Neuronal stem cell (in vitro differentiated cells): ENCODE results near the gene NOC4L.

ENCODE experiments used
- DNase-seq: peaks from one replicate; pipeline ENCODE4 v3.0.0-alpha.2; 2013; ENCODE audit warnings: low spot score
- H2AFZ ChIP-seq: one replicate; pipeline ENCODE4 v1.6.1; 2013; ENCODE audit warnings: mild to moderate bottlenecking, low read length, inconsistent platforms
- H2AK5ac ChIP-seq: 2 replicates; pipeline ENCODE4 v1.6.1; 2013; ENCODE audit warnings: low read depth, mild to moderate bottlenecking, inconsistent platforms, low read length, moderate library complexity, mixed read lengths
- H2BK120ac ChIP-seq: 2 replicates; pipeline ENCODE4 v1.6.1; 2013; ENCODE audit warnings: low read depth, mild to moderate bottlenecking, inconsistent platforms, low read length, moderate library complexity, mixed read lengths
- H2BK12ac ChIP-seq: one replicate; pipeline ENCODE4 v1.6.1; 2013; ENCODE audit warnings: low read length, inconsistent platforms
- H2BK15ac ChIP-seq: 2 replicates; pipeline ENCODE4 v1.6.1; 2013; ENCODE audit warnings: mild to moderate bottlenecking, low read length, inconsistent platforms, mixed read lengths
- H2BK5ac ChIP-seq: one replicate; pipeline ENCODE4 v1.6.1; 2013; ENCODE audit warnings: inconsistent platforms, mild to moderate bottlenecking, low read length, moderate library complexity
- H3K14ac ChIP-seq: one replicate; pipeline ENCODE4 v1.6.1; 2013; ENCODE audit warnings: low read length, inconsistent platforms
- H3K18ac ChIP-seq: 2 replicates; pipeline ENCODE4 v1.6.1; 2013; ENCODE audit warnings: low read length, inconsistent platforms
- H3K23ac ChIP-seq: 2 replicates; pipeline ENCODE4 v1.6.1; 2013; ENCODE audit warnings: low read depth, mild to moderate bottlenecking, mixed read lengths, low read length, inconsistent platforms; ENCODE audit not compliant: poor library complexity
- H3K27ac ChIP-seq: replicated peaks from 3 replicates; pipeline ENCODE4 v1.5.1; 2013; ENCODE audit warnings: low read length, inconsistent platforms
- H3K27me3 ChIP-seq, 3 experiments: 2 replicates each; pipeline ENCODE4 v1.6.1; 2013; ENCODE audit warnings: low read length in 3 of 3, mild to moderate bottlenecking in 2 of 3, inconsistent platforms in 1 of 3, low read depth in 1 of 3, mixed read lengths in 1 of 3, moderate library complexity in 1 of 3; ENCODE audit not compliant: control insufficient read depth in 3 of 3, insufficient read depth in 3 of 3
- H3K36me3 ChIP-seq, 2 donors: replicated peaks in 1 of 2; 2 replicates each; pipeline ENCODE4 v1.6.1; 2013; ENCODE audit warnings: low read length in 2 of 2; ENCODE audit not compliant: control insufficient read depth in 2 of 2, insufficient read depth in 2 of 2
- H3K4ac ChIP-seq: 2 replicates; pipeline ENCODE4 v1.6.1; 2013; ENCODE audit warnings: inconsistent platforms, mild to moderate bottlenecking, low read length, moderate library complexity
- H3K4me1 ChIP-seq, 2 donors: 1 replicate in 1 of 2; 2 replicates in 1 of 2; pipeline ENCODE4 v1.6.1; 2013; ENCODE audit warnings: low read length in 2 of 2, low read depth in 1 of 2; ENCODE audit not compliant: control insufficient read depth in 2 of 2, insufficient read depth in 1 of 2
- H3K4me2 ChIP-seq: one replicate; pipeline ENCODE4 v1.6.1; 2013; ENCODE audit warnings: mild to moderate bottlenecking, low read length, inconsistent platforms; ENCODE audit not compliant: insufficient read depth, poor library complexity, severe bottlenecking
- H3K4me3 ChIP-seq, 2 donors: 2 replicates each; pipeline ENCODE4 v1.5.1; 2013; ENCODE audit warnings: low read length in 2 of 2, mild to moderate bottlenecking in 2 of 2, inconsistent platforms in 1 of 2, moderate library complexity in 1 of 2
- H3K79me1 ChIP-seq: one replicate; pipeline ENCODE4 v1.6.1; 2013; ENCODE audit warnings: low read depth, mild to moderate bottlenecking, inconsistent platforms, low read length, moderate library complexity
- H3K9ac ChIP-seq: one replicate; pipeline ENCODE4 v1.6.1; 2013; ENCODE audit warnings: mild to moderate bottlenecking, low read depth, low read length, inconsistent platforms; ENCODE audit not compliant: poor library complexity
- H3K9me3 ChIP-seq, 2 donors: replicated peaks in 1 of 2; 2 replicates each; pipeline versions ENCODE3 to v1.6.1; 2013; ENCODE audit warnings: low read length in 2 of 2, mild to moderate bottlenecking in 2 of 2, inconsistent platforms in 1 of 2, low read depth in 1 of 2, mixed read lengths in 1 of 2, moderate library complexity in 1 of 2; ENCODE audit not compliant: control insufficient read depth in 2 of 2, insufficient read depth in 1 of 2
- H4K8ac ChIP-seq: one replicate; pipeline ENCODE4 v1.6.1; 2013; ENCODE audit warnings: low read depth, mild to moderate bottlenecking, inconsistent platforms, low read length, moderate library complexity
- H4K91ac ChIP-seq: one replicate; pipeline ENCODE4 v1.6.1; 2013; ENCODE audit warnings: low read length, low read depth, mild to moderate bottlenecking, inconsistent platforms; ENCODE audit not compliant: poor library complexity
- WGBS, 2 donors: extraction: QIAGEN DNeasy Blood & Tissue Kit; methylation state at CpG; one replicate each; pipeline ENCODE4 v1.1.7; 2013; ENCODE audit warnings: missing lambda C conversion rate in 2 of 2, mixed read lengths in 1 of 2; ENCODE audit not compliant: insufficient read length in 2 of 2, insufficient replicate concordance in 1 of 2; ENCODE audit errors: extremely low coverage in 2 of 2; 5-methylcytosine and 5-hydroxymethylcytosine counted together

The NOC4L gene

GRCh38 chr12:132140918-132141841, 3.1 kb upstream of the NOC4L start:
- H2AK5ac ChIP-seq, result no peak overlapping the region
- H3K23ac ChIP-seq, result no peak overlapping the region
- no peak overlapping the region for H4K8ac ChIP-seq
- H2BK12ac ChIP-seq, result no peak overlapping the region
- no peak overlapping the region for H3K14ac ChIP-seq
- peak overlapping the region; percentile 10 for H2BK5ac ChIP-seq
- H3K27ac ChIP-seq, result no peak overlapping the region
- H3K18ac ChIP-seq, result no peak overlapping the region
- H3K9me3 ChIP-seq, result no peaks in the 10 kb centered on the region
- H3K4me3 ChIP-seq, result no peak overlapping the region
- peaks cover 9 to 16% of the 10 kb centered on the region in 2 donors for H3K4me1 ChIP-seq
- H3K4ac ChIP-seq, result no peak overlapping the region
- H3K36me3 ChIP-seq, result peaks cover 39 to 55% of the 10 kb centered on the region in 2 donors
- no peak overlapping the region for H4K91ac ChIP-seq
- H2BK120ac ChIP-seq, result no peak overlapping the region
- H3K4me2 ChIP-seq, result no peak overlapping the region
- peaks cover 23% of the 10 kb centered on the region for H3K79me1 ChIP-seq
- H2BK15ac ChIP-seq, result no peak overlapping the region
- H2AFZ ChIP-seq, result no peak overlapping the region
- no peaks in the 10 kb centered on the region for H3K27me3 ChIP-seq
- no CpG with 5 or more reads among the region's 38 CpGs for WGBS, 2 donors
- no peak for DNase-seq
- no peak overlapping the region for H3K9ac ChIP-seq

GRCh38 chr12:132141976-132142678, 2.1 kb upstream of the NOC4L start:
- Histone ChIP-seq H2BK15ac (no peak overlapping the region), H2BK5ac (no peak overlapping the region), H3K18ac (no peak overlapping the region), H3K4me2 (no peak overlapping the region), H3K14ac (no peak overlapping the region), H3K79me1 (peaks cover 23% of the 10 kb centered on the region), H3K4me1 (peaks cover 9 to 16% of the 10 kb centered on the region in 2 donors), H4K8ac (no peak overlapping the region), H3K4me3 (peak overlapping the region in 1 of 2 donors; percentile 89), H2BK12ac (peak overlapping the region; percentile 17), H3K9ac (no peak overlapping the region), H3K27me3 (no peaks in the 10 kb centered on the region), H3K36me3 (peaks cover 39 to 64% of the 10 kb centered on the region in 2 donors), H2AK5ac (no peak overlapping the region), H3K27ac (no peak overlapping the region), H2AFZ (no peak overlapping the region), H3K9me3 (no peaks in the 10 kb centered on the region), H3K23ac (peak overlapping the region; percentile 26), H4K91ac (no peak overlapping the region), H3K4ac (no peak overlapping the region), H2BK120ac (no peak overlapping the region)
- WGBS, 2 donors, result no CpG with 5 or more reads among the region's 22 CpGs
- no peak for DNase-seq

- no peak overlapping the region for H3K18ac ChIP-seq
- H2BK5ac ChIP-seq, result no peak overlapping the region
- H3K4me1 ChIP-seq, result peaks cover 9 to 16% of the 10 kb centered on the region in 2 donors
- no peak overlapping the region for H2AFZ ChIP-seq
- no peak overlapping the region for H2AK5ac ChIP-seq
- no peak overlapping the region for H3K4ac ChIP-seq
- H3K9me3 ChIP-seq, result no peaks in the 10 kb centered on the region
- no peak overlapping the region for H3K27ac ChIP-seq
- H2BK15ac ChIP-seq, result no peak overlapping the region
- H3K36me3 ChIP-seq, result peaks cover 40 to 70% of the 10 kb centered on the region in 2 donors
- H3K4me2 ChIP-seq, result peak overlapping the region; percentile 89
- H3K9ac ChIP-seq, result no peak overlapping the region
- H3K4me3 ChIP-seq, result peak overlapping the region; percentile 89 to 100
- DNase-seq, result no peak
- no peak overlapping the region for H4K8ac ChIP-seq
- no peak overlapping the region for H4K91ac ChIP-seq
- H3K23ac ChIP-seq, result no peak overlapping the region
- no peak overlapping the region for H2BK120ac ChIP-seq
- no peak overlapping the region for H2BK12ac ChIP-seq
- H3K27me3 ChIP-seq, result no peaks in the 10 kb centered on the region
- no peak overlapping the region for H3K14ac ChIP-seq
- WGBS, 2 donors, result no CpG with 5 or more reads among the region's 24 CpGs
- H3K79me1 ChIP-seq, result peaks cover 25% of the 10 kb centered on the region
Observed at GRCh38 chr12:132142679-132143335, 1.4 kb upstream of the NOC4L start.
